Peyer's patch (tissue), 4 donors: ENCODE data around the gene RFX6. TPM values are rescaled to one million over a fixed set of nuclear protein-coding genes. Genes with fewer than 3 reads are reported as not detected.

Source experiments
- DNase-seq, 3 donors: peaks; one replicate each; pipeline ENCODE4 v3.0.0-alpha.2; 2017 to 2019
- H3K27ac ChIP-seq, 4 donors: fragments of 200-600 bp; sonication (generic); one replicate each; pipeline ENCODE4 v1.5.1; 2016 to 2019
- H3K27me3 ChIP-seq, 2 donors: fragments of 200-600 bp; sonication (generic); one replicate each; pipeline ENCODE4 v1.5.1; 2019
- H3K36me3 ChIP-seq, 3 donors: fragments of 200-600 bp; sonication (generic); one replicate each; pipeline ENCODE4 v1.5.1; 2016 to 2019
- H3K4me1 ChIP-seq, 4 donors: fragments of 200-600 bp; sonication (generic); one replicate each; pipeline ENCODE4 v1.5.1; 2016 to 2019
- H3K4me3 ChIP-seq, 4 donors: fragments of 200-600 bp; sonication (generic); 1 replicate in 3 of 4; 2 replicates in 1 of 4; pipeline ENCODE4 v1.5.1; 2016 to 2019; ENCODE audit warnings: mild to moderate bottlenecking in 1 of 4
- H3K9me3 ChIP-seq, 4 donors: fragments of 200-600 bp; sonication (generic); one replicate each; pipeline ENCODE4 v1.5.1; 2016 to 2019; ENCODE audit warnings: mild to moderate bottlenecking in 1 of 4
- CTCF ChIP-seq, 6 experiments: fragments of 450-650 bp in 4 of 6; fragments of 200-600 bp in 2 of 6; sonication (generic) in 1 of 6; IDR thresholded peaks; one replicate each; pipeline ENCODE4 v1.5.1; 2017 to 2019; ENCODE audit warnings: antibody characterized with exemption in 6 of 6, mild to moderate bottlenecking in 3 of 6, moderate library complexity in 1 of 6
- POLR2A ChIP-seq, 2 donors: fragments of 450-650 bp; IDR thresholded peaks; one replicate each; pipeline ENCODE4 v1.5.1; 2017; ENCODE audit warnings: antibody characterized with exemption in 2 of 2, mild to moderate bottlenecking in 2 of 2, moderate library complexity in 2 of 2
- total RNA-seq, 4 donors: library from RNA; depleted of rRNA; stranded (reverse); fragments of >200 nt; gene quantifications; one replicate each; pipeline ENCODE4 v1.1.0, GENCODE V29; 2016

RFX6 gene
- total RNA-seq, 4 donors from 2014 or later: 0.83 to 4.4 (median 1.9) TPM

GRCh38 chr6:116887168-116887567 is 10.1 kb downstream of the RFX6 start:
- no peaks in the 10 kb centered on the region for H3K9me3 ChIP-seq
- no peaks in the 10 kb centered on the region for H3K4me1 ChIP-seq
- H3K27ac ChIP-seq: no peak overlapping the region
- H3K36me3 ChIP-seq: no peaks in the 10 kb centered on the region
- no peak for DNase-seq
- no peaks in the 10 kb centered on the region for H3K27me3 ChIP-seq
- H3K4me3 ChIP-seq: no peak overlapping the region
- TF ChIP-seq CTCF (IDR thresholded peaks at IDR 0.05) (no peak), POLR2A (IDR thresholded peaks at IDR 0.05) (no peak)

- Histone ChIP-seq H3K36me3 (no peaks in the 10 kb centered on the region), H3K4me3 (no peak overlapping the region), H3K27me3 (no peaks in the 10 kb centered on the region), H3K9me3 (no peaks in the 10 kb centered on the region), H3K4me1 (no peaks in the 10 kb centered on the region), H3K27ac (no peak overlapping the region)
- TF ChIP-seq CTCF (IDR thresholded peaks at IDR 0.05) (no peak), POLR2A (IDR thresholded peaks at IDR 0.05) (no peak)
- DNase-seq: no peak
Measured at GRCh38 chr6:116887894-116888293, 10.9 kb downstream of the RFX6 start.

- TF ChIP-seq POLR2A (IDR thresholded peaks at IDR 0.05) (no peak), CTCF (IDR thresholded peaks at IDR 0.05) (no peak)
- H3K27ac ChIP-seq: no peak overlapping the region
- H3K27me3 ChIP-seq: no peaks in the 10 kb centered on the region
- no peak for DNase-seq
- no peaks in the 10 kb centered on the region for H3K9me3 ChIP-seq
- no peaks in the 10 kb centered on the region for H3K4me1 ChIP-seq
- no peaks in the 10 kb centered on the region for H3K36me3 ChIP-seq
- no peak overlapping the region for H3K4me3 ChIP-seq
Measured at GRCh38 chr6:116888732-116889360, 11.8 kb downstream of the RFX6 start.

- Histone ChIP-seq H3K4me1 (no peaks in the 10 kb centered on the region), H3K27me3 (no peaks in the 10 kb centered on the region), H3K9me3 (no peaks in the 10 kb centered on the region), H3K36me3 (no peaks in the 10 kb centered on the region), H3K27ac (no peak overlapping the region), H3K4me3 (no peak overlapping the region)
- TF ChIP-seq POLR2A (IDR thresholded peaks at IDR 0.05): no peak
- TF ChIP-seq CTCF (IDR thresholded peaks at IDR 0.05): no peak
- no peak for DNase-seq
Measured at GRCh38 chr6:116894669-116895068, 17.6 kb downstream of the RFX6 start.

GRCh38 chr6:116895935-116896334 is 18.9 kb downstream of the RFX6 start:
- H3K27me3 ChIP-seq: no peaks in the 10 kb centered on the region
- no peaks in the 10 kb centered on the region for H3K36me3 ChIP-seq
- H3K4me1 ChIP-seq: no peaks in the 10 kb centered on the region
- TF ChIP-seq CTCF (IDR thresholded peaks at IDR 0.05) (no peak), POLR2A (IDR thresholded peaks at IDR 0.05) (no peak)
- H3K27ac ChIP-seq: no peak overlapping the region
- no peak overlapping the region for H3K4me3 ChIP-seq
- DNase-seq: no peak
- H3K9me3 ChIP-seq: no peaks in the 10 kb centered on the region

GRCh38 chr6:116902634-116903033 is 25.6 kb downstream of the RFX6 start:
- Histone ChIP-seq H3K27ac (no peak overlapping the region), H3K36me3 (no peaks in the 10 kb centered on the region), H3K4me1 (no peaks in the 10 kb centered on the region), H3K4me3 (no peak overlapping the region), H3K27me3 (no peaks in the 10 kb centered on the region), H3K9me3 (no peaks in the 10 kb centered on the region)
- TF ChIP-seq POLR2A (IDR thresholded peaks at IDR 0.05): no peak
- TF ChIP-seq CTCF (IDR thresholded peaks at IDR 0.05): no peak
- no peak for DNase-seq
